Spinal cord (tissue), 10 donors: ENCODE data around the gene FAM241A. TPM values are rescaled to one million over a fixed set of nuclear protein-coding genes. Genes with fewer than 3 reads are reported as not detected.
"Not testable (repeated sequence)": the region's sequence is repeated elsewhere in the genome, so short reads cannot be mapped to it uniquely, and the experiment has no call there.

ENCODE experiments used
- DNase-seq, 6 donors: peaks; one replicate each; pipeline versions ENCODE4 v3.0.0 to v3.0.0-alpha.2; 2013 to 2015; ENCODE audit warnings: low spot score in 6 of 6, low read depth in 4 of 6
- H3K27ac ChIP-seq: one replicate; pipeline ENCODE4 v1.5.1; 2013; ENCODE audit warnings: low read depth, low read length, control low read depth
- H3K27me3 ChIP-seq: one replicate; pipeline ENCODE4 v1.6.1; 2013; ENCODE audit warnings: low read length; ENCODE audit not compliant: control insufficient read depth, insufficient read depth
- H3K36me3 ChIP-seq: one replicate; pipeline ENCODE4 v1.6.1; 2013; ENCODE audit warnings: low read length; ENCODE audit not compliant: control insufficient read depth, insufficient read depth
- H3K4me1 ChIP-seq: one replicate; pipeline ENCODE4 v1.6.1; 2013; ENCODE audit warnings: low read length; ENCODE audit not compliant: control insufficient read depth, insufficient read depth
- H3K4me3 ChIP-seq: one replicate; pipeline ENCODE4 v1.5.1; 2013; ENCODE audit warnings: low read depth, low read length, control low read depth
- H3K9me3 ChIP-seq: one replicate; pipeline ENCODE4 v1.6.1; 2013; ENCODE audit warnings: low read length; ENCODE audit not compliant: control insufficient read depth, insufficient read depth
- WGBS: methylation state at CpG from one replicate; pipeline ENCODE4 v1.1.5; 2013; ENCODE audit warnings: missing lambda C conversion rate; ENCODE audit not compliant: insufficient coverage; 5-methylcytosine and 5-hydroxymethylcytosine counted together
- long read RNA-seq, 4 donors: transcript quantifications; one replicate each; lab custom pipeline, GENCODE V29; 2026
- polyA plus RNA-seq, 2 donors: library from polyadenylated mRNA; unstranded; fragments of 120-200 nt; gene quantifications; one replicate each; pipeline ENCODE4 v1.2.1, GENCODE V29; 2013; ENCODE audit not compliant: insufficient read length in 2 of 2
- total RNA-seq, 2 donors: library from RNA; depleted of rRNA in 1 of 2; stranded (reverse); fragments of 120-200 nt in 1 of 2; fragments of >200 nt in 1 of 2; gene quantifications; one replicate each; pipeline versions ENCODE4 v1.2.3 to v1.2.4, GENCODE V29; 2013 to 2014
- donor health status: healthy.

Gene FAM241A
- total RNA-seq: 1 to 10 TPM; 1.2 to 1.7 TPM
- polyA plus RNA-seq: 1 to 10 TPM; 1.8 to 1.9 TPM
- long read RNA-seq, donor 1, full-length matches to known transcripts: 2 of 2 reads
- long read RNA-seq, donor 1, partial matches to known transcripts: 0 of 2 reads
- long read RNA-seq, donor 1, other reads (novel, unspliced or antisense): 0 of 2 reads
- long read RNA-seq, donor 2: 0 reads
- long read RNA-seq, donor 3, full-length matches to known transcripts: 9 of 9 reads
- long read RNA-seq, donor 3, partial matches to known transcripts: 0 of 9 reads
- long read RNA-seq, donor 3, other reads (novel, unspliced or antisense): 0 of 9 reads
- long read RNA-seq, donor 4, full-length matches to known transcripts: 7 of 7 reads
- long read RNA-seq, donor 4, partial matches to known transcripts: 0 of 7 reads
- long read RNA-seq, donor 4, other reads (novel, unspliced or antisense): 0 of 7 reads

DNA sequence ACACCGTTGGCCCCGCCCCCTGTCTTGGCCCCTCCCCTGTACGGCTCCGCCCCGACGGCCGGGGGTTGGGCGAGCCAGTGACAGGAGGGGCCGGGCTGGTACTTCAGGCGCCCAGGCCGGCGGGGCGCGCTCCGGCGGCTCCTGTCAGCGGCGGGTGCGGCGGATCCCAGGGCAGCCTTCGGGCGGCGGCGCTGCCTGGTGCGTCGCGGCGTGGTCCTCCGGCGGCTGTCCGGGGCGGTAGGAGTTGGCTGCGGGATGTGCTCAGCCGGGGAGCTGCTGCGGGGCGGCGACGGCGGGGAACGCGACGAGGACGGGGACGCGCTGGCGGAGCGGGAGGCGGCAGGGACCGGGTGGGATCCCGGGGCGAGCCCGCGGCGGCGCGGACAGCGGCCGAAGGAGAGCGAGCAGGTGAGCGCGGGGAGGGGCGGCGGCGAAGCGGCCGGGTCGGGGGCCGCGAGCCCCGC lies at the start of gene FAM241A:
TSS of gene FAM241A (plus strand) at position 129 of the 464 bp plus-strand sequence. CDS start at position 256, 127 bp downstream.
- WGBS: under 1% methylated on average over 68 of the region's 70 CpGs
- Histone ChIP-seq H3K4me3 (peak within 1 kb of the TSS; percentile 54), H3K36me3 (no peaks in the 10 kb centered on the region), H3K9me3 (no peaks in the 10 kb centered on the region), H3K4me1 (peaks cover 12% of the 10 kb centered on the region), H3K27me3 (peaks cover 17% of the 10 kb centered on the region), H3K27ac (no peak within 1 kb of the TSS)
- DNase-seq: peak in 5 of 6 donors; percentile 42 to 92 (median 59)

DNA sequence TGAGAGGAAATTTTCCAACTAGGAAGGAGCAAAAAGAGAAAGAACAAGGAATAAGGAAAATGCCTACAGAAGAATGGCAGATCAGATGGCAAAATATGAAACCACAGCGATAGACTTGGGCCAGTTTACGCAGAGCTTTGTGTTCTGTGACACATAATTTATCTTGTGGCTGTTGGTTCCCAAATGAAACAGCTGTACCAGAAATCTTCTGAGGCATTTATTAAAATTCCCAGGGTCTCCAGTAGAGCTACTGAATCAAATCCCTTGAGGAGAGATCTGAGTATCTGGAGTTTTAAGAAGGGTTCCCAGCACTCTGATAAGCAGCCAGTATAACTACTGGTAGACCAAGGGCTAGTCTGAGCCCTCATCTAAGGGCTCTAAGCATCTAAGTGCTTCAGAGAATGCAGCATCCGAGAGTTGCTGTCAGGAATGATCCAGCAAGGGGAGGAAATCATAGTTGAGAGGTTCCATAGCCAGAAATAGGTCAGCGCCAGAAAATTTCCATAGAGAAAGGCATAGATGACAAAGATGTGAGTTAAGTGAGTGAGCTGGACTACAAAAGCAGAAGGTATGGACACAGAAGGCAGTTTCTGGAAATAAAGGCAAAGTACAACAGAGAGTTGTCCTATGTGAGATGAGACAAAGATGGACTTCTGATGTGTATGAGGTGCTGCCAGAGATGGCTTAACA lies 46.3 kb upstream of the FAM241A start:
- Histone ChIP-seq H3K27ac (no peak overlapping the region), H3K9me3 (no peaks in the 10 kb centered on the region), H3K4me3 (no peak overlapping the region), H3K4me1 (no peaks in the 10 kb centered on the region), H3K27me3 (no peaks in the 10 kb centered on the region), H3K36me3 (no peaks in the 10 kb centered on the region)
- 92% methylated on average over 4 of the region's 4 CpGs for WGBS
- no peak for DNase-seq

DNA sequence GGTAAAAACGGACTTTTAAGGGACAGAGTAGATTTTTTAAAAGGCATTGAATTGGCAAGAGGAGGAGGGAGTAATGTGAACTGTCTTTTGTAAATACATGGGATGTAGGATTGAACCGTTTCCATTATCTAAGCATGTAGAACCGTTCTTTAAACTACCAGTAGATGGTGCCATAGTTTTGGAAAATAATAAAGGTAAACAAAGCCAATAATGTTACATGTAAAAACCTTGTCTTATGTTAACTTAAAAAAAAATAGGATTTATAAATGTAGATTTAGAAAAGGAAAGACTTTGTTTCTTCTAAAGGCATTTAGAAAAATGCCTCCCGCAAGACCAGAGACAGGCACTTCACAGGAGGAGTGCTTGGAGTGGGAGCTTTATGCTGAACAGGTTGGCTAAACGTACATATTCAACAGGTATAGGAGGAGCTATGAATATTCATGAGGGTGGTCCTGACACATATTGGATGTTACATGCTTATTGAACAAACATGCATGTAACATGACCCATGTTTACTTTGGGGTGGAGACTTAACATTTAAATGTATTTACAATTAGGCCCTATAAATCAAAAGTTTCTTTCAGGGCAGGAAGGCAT lies 45.5 kb upstream of the FAM241A start:
- 35% methylated on average over 3 of the region's 5 CpGs for WGBS
- no peaks in the 10 kb centered on the region for H3K27me3 ChIP-seq
- H3K4me1 ChIP-seq: no peaks in the 10 kb centered on the region
- H3K4me3 ChIP-seq: no peak overlapping the region
- no peak overlapping the region for H3K27ac ChIP-seq
- DNase-seq: peak; percentile 22 to 92 (median 38)
- H3K9me3 ChIP-seq: no peaks in the 10 kb centered on the region
- no peaks in the 10 kb centered on the region for H3K36me3 ChIP-seq

DNA sequence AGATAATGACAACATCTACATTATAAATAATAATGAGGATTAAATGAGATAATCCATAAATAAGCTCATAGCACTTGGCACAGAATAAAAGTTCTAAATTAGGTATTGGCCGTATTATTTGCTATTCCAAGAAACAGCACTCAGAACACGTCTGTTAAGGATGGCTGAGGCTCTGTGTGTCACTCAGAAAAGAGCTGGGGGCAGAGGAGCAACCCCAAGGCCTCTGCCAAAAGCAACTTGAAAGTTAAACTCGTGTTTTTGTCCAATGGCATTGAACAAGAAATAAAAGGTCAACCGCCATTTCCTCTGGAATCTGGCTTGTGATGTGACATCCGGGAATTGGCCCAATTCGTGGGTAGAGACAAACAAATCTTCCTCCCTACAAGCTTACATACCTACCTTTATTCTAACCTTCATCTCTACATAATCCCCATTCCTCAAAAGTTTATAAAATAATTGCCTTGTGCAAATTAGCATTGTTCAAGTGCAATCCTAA lies 42.3 kb upstream of the FAM241A start:
- DNase-seq: no peak
- Histone ChIP-seq H3K27me3 (no peaks in the 10 kb centered on the region), H3K4me3 (no peak overlapping the region), H3K9me3 (no peaks in the 10 kb centered on the region), H3K27ac (no peak overlapping the region), H3K4me1 (no peaks in the 10 kb centered on the region), H3K36me3 (no peaks in the 10 kb centered on the region)
- WGBS: 32% methylated on average over 2 of the region's 6 CpGs

DNA sequence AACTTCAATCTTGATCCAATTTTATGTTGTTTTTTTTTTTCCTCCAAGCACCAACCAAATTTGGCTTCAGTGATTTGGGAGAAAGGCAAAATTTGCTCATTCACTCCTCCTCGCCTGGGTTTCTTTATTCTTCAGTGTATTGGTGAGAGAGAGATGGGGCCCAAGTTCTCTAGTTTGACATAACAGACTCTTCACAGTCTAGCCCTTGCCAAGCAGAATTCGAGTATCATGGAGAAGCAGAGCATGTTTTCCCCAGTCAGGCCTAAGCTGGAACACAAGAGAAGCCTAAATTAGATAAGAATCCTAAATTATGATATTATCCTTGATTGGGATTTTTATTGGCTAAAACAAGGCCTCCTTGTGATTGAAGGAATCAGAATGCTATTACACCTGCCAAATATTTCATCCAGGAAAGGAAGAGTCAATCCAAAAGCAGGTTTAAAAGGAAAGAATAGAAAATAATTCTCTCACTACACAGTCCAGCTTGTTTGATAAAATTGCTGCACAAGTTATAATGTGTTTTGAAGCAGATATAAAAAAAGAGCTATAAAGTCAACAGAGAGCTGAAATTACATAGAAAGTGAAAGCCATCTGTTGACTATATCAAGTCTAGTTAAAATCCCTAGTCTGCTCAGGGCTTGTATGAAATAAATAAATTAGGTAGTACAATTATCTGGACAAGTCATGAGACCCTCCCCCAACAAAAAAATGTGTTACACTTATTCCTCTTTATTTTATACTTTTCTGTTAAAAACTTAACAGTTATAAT lies 39.9 kb upstream of the FAM241A start:
- Histone ChIP-seq H3K9me3 (no peaks in the 10 kb centered on the region), H3K27me3 (no peaks in the 10 kb centered on the region), H3K4me3 (no peak overlapping the region), H3K4me1 (no peaks in the 10 kb centered on the region), H3K27ac (no peak overlapping the region), H3K36me3 (no peaks in the 10 kb centered on the region)
- peak in 1 of 6 donors; percentile 63 for DNase-seq
- no CpG with 5 or more reads among the region's 2 CpGs for WGBS

DNA sequence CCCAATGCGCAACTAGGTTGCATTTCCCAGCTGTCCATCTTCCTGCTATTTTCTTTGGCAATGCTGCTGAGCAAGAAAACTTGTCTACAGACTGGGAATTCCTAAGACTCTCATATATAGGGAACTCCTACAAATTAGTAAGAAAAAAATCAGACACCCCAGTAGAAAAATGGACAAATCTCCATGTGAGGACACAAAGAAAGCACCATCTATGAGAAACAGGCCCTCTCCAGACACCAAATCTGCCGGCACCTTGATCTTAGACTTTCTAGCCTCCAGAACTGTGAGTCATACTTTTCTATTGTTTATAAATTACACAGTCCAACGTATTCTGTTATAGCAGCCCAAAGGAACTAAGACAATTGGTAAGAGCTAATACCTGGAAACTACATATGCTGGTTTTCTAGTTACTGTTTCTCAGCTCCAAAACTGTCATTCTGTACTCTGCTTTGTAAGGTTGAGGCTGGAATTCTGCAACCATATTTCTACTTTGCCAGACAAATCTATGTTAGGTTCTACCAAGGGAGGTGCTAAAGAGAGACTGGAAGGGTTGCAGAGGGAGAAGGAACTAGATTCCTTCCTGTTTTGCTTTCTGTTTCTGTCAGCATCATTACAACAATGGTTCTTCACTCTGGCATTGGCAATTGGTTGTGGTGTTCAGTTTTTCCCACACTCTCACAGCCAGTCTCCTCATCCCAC lies 35.7 kb upstream of the FAM241A start:
- no peaks in the 10 kb centered on the region for H3K27me3 ChIP-seq
- no peak overlapping the region for H3K27ac ChIP-seq
- H3K9me3 ChIP-seq: no peaks in the 10 kb centered on the region
- 100% methylated on average over 1 of the region's 3 CpGs for WGBS
- no peaks in the 10 kb centered on the region for H3K4me1 ChIP-seq
- no peak for DNase-seq
- H3K36me3 ChIP-seq: no peaks in the 10 kb centered on the region
- no peak overlapping the region for H3K4me3 ChIP-seq

DNA sequence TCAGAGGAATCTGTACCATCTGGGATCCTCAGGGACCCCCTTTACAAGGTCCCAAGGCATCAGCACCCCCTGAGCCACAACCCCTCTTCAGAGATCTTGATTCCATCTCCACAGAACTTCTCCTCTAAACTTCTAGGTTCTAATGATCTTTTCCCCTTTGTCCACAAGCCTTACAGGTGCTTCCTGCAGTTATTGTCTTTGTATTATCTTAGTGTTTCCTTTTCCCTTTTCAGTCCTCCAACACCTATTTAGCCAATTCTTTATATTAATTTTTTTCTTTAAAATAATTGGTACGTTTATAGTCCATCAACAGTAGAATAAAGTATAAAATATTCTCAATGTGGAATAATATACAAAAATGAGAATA lies 35.2 kb upstream of the FAM241A start:
- H3K27me3 ChIP-seq: no peaks in the 10 kb centered on the region
- H3K9me3 ChIP-seq: no peaks in the 10 kb centered on the region
- no peak for DNase-seq
- WGBS: no CpG with 5 or more reads among the region's 1 CpG
- H3K36me3 ChIP-seq: no peaks in the 10 kb centered on the region
- no peaks in the 10 kb centered on the region for H3K4me1 ChIP-seq
- H3K4me3 ChIP-seq: no peak overlapping the region
- no peak overlapping the region for H3K27ac ChIP-seq

DNA sequence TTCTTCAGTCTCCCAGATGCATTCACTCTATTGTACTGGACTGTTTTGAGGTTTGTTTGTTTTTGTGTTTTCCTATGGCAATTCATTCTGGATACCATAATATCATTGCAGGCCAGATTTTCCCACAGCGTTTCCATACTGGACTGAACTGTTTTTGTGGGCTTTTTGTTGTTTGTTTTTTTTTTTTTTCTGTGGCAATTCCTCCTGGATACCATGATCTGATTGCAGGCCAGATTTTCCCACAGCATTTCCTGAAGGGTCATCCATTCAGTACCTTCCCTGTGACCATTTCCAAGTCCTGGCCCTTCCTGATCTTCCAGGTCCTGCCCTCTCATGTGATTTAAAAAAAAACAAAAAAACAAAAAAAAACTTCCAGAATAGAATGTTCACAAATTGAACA lies 33.9 kb upstream of the FAM241A start:
- no CpG with 5 or more reads among the region's 1 CpG for WGBS
- Histone ChIP-seq H3K27ac (no peak overlapping the region), H3K27me3 (no peaks in the 10 kb centered on the region), H3K4me3 (no peak overlapping the region), H3K36me3 (no peaks in the 10 kb centered on the region), H3K9me3 (no peaks in the 10 kb centered on the region), H3K4me1 (no peaks in the 10 kb centered on the region)
- DNase-seq: no peak

DNA sequence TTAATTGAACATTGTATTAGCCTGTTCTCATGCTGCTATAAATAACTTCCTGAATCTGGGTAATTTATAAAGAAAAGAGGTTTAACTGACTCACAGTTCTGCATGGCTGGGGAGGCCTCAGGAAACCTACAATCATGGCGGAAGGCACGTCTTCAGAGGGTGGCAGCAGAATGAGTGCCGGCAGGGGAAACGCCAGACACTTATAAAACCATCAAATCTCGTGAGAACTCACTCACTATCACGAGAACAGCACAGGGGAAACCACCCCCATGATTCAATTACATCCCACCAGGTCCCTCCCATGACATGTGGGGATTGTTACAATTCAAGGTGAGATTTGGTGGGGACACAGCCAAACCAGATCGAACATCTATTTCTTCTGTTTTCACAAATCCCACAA lies 33.2 kb upstream of the FAM241A start:
- H3K4me3 ChIP-seq, H3K27me3 ChIP-seq, DNase-seq, H3K9me3 ChIP-seq, H3K27ac ChIP-seq, H3K4me1 ChIP-seq, H3K36me3 ChIP-seq: not testable (repeated sequence)
- no CpG with 5 or more reads among the region's 7 CpGs for WGBS
